CD4-positive, alpha-beta T cell treated with Interleukin-4 for 1 hour (primary cell): ENCODE data around the gene FAM13B.
"Not testable (repeated sequence)": the region's sequence is repeated elsewhere in the genome, so short reads cannot be mapped to it uniquely, and the experiment has no call there.

Source experiments
- DNase-seq, 2 donors: peaks; one replicate each; pipeline ENCODE4 v3.0.0-alpha.2; 2020 to 2022

FAM13B gene

DNA sequence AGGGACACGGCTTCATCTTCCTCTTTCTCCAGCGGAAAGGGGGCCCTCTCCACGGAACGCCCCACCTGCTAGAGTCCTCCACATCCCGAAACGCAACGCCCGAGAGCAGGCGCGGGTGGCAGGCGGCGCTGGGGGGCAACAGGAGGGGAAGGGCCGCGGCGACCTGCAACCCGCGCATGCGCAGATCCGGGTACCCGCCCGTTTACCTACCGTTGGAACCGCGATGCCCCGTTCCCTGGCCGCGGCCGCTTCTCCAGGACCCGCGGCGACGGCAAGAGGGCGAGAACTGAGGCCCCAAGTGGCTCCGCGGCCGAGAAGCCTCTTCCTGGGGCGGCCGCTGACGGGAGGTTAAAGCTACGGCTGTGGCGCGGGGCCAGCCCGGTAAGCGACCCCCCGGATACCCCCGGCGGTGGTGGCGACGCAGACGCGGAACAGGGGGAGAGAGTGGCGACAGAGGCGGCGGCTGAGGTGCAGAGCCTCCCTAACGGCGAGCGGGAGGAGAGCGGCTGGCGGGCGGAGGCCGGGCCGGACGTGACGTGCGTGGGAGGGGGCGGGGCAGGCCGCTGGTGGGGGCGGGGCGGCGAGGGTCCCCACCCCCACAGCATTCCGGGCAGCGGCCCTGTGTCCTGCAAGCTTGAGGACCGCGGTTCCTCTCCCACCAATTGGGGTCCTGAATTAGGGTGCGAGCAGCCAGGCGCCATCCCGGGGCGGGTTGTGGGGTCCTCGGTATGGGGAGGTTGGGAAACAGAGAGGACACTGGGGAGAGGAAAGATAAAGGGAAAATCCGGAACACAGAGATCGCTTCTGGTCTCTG, at the start of gene FAM13B:
Gene FAM13B, minus strand, starts transcription at position 508 of the 814 bp plus-strand sequence. CDS start 13,968 bp downstream, outside the sequence.
- DNase-seq: peak; percentile 83 to 84

DNA sequence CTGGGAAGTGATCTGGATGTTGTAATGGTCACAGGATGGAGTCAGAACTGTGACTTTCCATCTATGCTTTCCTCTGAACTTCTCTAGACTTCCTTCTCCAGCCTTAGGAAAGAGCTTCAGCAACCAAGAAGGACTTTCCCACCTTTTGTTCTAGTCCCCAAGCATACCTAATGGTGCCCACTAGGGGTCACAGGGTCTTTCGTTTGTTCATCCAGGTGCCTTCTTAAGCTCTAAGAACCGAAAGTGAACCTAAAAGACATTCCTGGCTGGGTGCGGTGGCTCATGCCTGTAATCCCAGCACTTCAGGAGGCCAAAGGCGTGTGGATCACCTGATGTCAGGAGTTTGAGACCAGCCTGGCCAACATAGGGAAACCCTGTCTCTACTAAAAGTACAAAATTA, 49.2 kb upstream of the FAM13B start:
- DNase-seq: no peak

- DNase-seq: no peak
These were observed 45.2 kb upstream of the FAM13B start for GRCh38 chr5:138078006-138078643.

- DNase-seq: peak; percentile 41 to 53
These were observed 44.3 kb upstream of the FAM13B start for GRCh38 chr5:138077064-138077696.

DNA sequence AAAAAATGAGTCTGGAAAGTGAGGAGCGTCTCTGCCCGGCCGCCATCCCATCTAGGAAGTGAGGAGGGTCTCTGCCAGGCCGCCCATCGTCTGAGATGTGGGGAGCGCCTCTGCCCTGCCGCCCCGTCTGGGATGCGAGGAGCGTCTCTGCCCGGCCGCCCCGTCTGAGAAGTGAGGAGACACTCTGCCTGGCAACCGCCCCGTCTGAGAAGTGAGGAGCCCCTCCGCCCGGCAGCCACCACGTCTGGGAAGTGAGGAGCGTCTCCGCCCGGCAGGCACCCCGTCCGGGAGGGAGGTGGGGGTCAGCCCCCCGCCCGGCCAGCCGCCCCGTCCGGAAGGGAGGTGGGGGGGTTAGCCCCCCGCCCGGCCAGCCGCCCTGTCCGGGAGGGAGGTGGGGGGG, 37.1 kb upstream of the FAM13B start:
- not testable (repeated sequence) for DNase-seq

DNA sequence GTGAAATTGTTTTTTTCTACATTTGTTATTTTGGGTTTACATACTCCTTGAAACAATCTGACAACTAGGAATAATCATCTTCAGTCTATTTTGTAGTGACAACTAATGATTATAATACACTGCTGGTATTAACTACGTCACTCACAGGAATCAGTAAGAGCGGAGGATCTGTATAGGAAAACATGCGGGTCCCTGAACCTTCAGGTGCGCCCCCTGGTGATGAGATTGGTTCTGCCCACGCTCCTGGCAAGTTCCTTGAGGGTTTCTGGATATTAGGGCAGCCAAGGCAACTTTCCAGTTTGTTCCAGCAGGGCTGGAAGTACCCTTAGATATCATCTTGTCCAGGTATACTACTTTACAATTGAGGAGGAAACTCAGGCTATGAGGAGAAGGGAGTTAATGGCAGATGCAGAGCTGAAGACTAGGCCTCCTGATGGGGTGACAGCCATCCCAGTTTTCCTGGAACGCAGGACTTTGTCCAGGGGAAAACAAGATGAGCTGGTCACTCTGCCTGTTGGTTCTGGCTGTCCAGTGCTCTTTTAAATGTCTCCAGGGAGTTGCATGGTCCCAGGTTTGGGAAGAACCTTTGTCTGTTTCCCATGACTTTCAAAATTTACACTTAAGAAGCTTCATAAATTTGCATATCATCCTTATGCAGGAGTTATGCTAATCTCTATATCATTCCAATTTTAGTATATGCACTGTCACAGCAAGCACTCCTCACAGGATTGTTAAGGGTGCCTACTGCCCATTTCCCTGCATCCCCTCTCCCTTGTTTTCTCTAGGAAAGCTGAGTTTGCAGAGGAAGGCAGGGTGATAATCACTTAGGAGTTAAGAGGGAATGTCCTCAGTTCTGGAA, 36.1 kb upstream of the FAM13B start:
- peak; percentile 71 for DNase-seq

- DNase-seq: no peak
These were observed 35.1 kb upstream of the FAM13B start for GRCh38 chr5:138067945-138068344.

DNA sequence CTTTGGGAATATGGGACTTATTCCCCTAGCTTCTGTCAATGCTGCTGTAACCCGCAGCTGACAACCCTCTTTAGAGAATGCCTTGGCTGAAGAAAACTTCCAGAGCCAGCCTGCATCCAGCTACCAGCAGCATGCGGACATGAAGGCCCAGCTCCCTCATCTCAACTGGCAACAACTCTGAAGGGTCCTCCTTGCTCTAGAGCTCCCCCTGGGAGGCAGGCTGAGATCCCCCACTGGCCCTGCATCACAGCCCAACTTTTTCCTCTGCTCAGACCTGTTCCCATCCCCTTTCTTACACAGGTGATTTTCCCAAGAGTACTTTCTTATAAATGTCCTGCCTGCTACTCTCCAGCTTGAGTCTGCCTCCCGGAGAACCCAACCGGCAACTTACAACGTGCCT, 32.2 kb upstream of the FAM13B start:
- DNase-seq: no peak

DNA sequence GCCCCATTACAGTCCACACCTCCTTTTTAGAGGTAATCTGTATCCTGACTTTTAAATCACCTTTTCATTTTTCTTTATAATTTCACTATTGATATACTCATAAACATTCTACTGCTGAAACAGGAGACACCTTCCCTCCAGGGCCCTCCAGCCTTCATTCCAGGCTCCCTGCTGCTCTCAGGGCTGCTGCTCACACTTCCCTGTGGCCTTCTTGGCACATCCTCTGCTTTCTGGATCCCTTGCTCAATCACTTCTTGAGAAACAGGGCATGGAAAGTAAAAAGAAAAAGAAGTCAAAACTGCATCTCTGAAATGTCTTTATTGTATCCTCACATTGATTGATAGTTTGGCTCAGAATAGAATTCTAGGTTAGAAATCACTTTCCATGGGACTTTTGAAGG, 31.6 kb upstream of the FAM13B start:
- no peak for DNase-seq

- DNase-seq: no peak
These were observed 22.1 kb upstream of the FAM13B start for GRCh38 chr5:138054847-138055558.

DNA sequence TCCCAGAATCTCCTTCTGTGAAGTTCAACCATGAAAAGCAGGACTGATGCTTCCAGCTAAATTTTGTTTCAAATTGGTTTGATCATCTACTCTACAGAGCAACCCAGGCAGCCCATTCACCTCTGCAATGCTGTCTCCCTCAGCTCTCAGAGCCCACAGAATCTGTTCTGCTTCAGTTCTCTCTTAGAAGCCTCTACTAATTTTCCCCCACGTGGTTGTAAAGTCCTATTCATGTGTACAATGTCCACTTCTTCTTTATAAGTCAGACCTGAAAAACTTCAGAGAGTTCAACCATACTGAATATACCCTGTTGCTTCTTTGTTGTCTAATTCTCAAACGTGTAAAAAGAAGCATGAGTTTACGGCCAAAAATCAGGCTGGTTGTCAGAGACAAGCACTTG, 21.3 kb upstream of the FAM13B start:
- DNase-seq: no peak

GRCh38 chr5:138053554-138053953, 20.7 kb upstream of the FAM13B start:
- no peak for DNase-seq

DNA sequence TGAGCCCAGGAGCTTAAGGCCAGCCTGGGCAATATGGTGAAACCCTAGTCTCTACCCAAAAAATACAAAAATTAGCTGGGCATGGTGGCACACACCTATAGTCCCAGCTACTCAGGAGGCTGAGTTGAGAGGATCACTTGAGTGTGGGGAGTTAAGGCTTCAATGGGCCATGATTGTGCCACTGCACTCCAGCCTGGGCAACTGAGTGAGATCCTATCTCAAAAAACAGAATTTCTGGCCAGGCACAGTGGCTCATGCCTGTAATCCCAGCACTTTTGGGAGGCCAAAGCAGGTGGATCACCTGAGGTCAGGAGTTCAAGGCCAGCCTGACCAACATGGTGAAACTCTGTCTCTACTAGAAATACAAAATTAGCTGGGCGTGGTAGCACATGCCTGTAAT, 19.8 kb upstream of the FAM13B start:
- not testable (repeated sequence) for DNase-seq

GRCh38 chr5:138051441-138052296, 18.8 kb upstream of the FAM13B start:
- DNase-seq: no peak

- not testable (repeated sequence) for DNase-seq
These were observed 12.4 kb upstream of the FAM13B start for GRCh38 chr5:138045283-138045682.

DNA sequence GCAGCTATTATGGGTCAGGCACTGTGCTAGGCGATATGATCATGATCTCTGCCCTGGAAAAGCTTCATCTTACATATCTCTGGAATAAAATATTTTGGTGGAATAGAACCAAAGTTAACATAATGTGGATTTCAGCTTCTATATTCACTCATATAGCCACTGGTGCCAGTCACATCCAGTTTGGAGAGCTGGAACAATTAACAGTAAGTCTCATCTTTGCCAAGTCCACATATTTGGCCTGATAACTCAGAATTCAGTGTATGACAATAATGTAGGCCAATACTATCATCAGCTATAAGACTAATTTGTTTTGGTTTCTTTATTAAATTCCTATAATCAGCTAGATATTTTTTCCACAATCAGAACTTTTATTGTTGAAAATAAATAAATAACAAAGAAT, 5.9 kb upstream of the FAM13B start:
- no peak for DNase-seq

DNA sequence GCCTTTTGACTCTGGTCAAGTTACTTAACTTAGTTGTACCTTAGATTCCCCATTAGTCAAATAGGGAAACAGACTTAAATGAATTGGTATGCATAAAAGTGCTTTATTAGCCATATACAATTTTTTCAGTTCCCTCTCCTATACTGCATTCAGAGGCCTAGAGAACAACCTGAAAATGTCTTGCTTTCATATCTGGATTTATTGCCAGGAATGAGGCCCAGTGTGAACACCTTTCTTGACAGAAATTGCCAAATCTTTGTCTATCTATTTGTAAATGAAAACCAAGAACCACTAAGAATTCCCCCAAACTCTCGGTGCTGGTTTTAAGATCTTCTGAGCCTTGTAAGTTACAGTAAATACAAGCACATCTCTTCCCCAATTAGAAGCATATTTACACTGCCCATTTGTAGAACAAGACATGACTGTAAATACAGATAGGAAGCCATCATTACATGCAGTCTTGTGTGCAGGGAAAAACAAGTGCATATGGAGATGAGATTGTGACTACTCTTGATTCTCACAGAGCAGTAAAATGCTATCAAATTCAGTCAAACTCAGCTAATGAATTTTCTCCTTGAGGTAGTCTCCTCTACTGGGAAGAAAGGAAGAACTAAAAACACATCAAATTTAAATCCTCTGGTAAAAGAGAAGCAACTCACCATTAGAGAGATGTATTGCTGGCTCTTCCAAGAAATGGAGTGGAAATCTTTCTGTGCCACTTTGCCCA, 5.2 kb upstream of the FAM13B start:
- DNase-seq: no peak

- DNase-seq: no peak
These were observed 4.4 kb upstream of the FAM13B start for GRCh38 chr5:138037271-138037670.

- DNase-seq: peak; percentile 75 to 88
These were observed 3.0 kb upstream of the FAM13B start for GRCh38 chr5:138035605-138036537.
